ENCODE data around the gene RBMS1.

RBMS1 gene

GRCh38 chr2:160326786-160327185, 166.8 kb downstream of the RBMS1 start:
- DNase-seq = no peak

- DNase-seq = no peak
Measured at GRCh38 chr2:160325418-160325817, 168.2 kb downstream of the RBMS1 start.

GRCh38 chr2:160324917-160325316, 168.7 kb downstream of the RBMS1 start:
- no peak for DNase-seq

GRCh38 chr2:160324161-160324800, 169.3 kb downstream of the RBMS1 start:
- no peak for DNase-seq

GRCh38 chr2:160322320-160322719, 171.3 kb downstream of the RBMS1 start:
- DNase-seq = no peak

GRCh38 chr2:160321006-160321405, 172.6 kb downstream of the RBMS1 start:
- DNase-seq = no peak

- no peak for DNase-seq
Measured at GRCh38 chr2:160319700-160320099, 173.9 kb downstream of the RBMS1 start.

- no peak for DNase-seq
Measured at GRCh38 chr2:160318218-160318617, 175.4 kb downstream of the RBMS1 start.

GRCh38 chr2:160317181-160318099, 176.2 kb downstream of the RBMS1 start:
- no peak for DNase-seq

- DNase-seq = no peak
Measured at GRCh38 chr2:160315337-160315736, 178.3 kb downstream of the RBMS1 start.

GRCh38 chr2:160310118-160310828, 183.3 kb downstream of the RBMS1 start:
- no peak for DNase-seq

GRCh38 chr2:160309585-160309984, 184.0 kb downstream of the RBMS1 start:
- DNase-seq = no peak

- no peak for DNase-seq
Measured at GRCh38 chr2:160308915-160309314, 184.7 kb downstream of the RBMS1 start.

- no peak for DNase-seq
Measured at GRCh38 chr2:160308476-160308875, 185.1 kb downstream of the RBMS1 start.

- DNase-seq = no peak
Measured at GRCh38 chr2:160306985-160307384, 186.6 kb downstream of the RBMS1 start.

- no peak for DNase-seq
Measured at GRCh38 chr2:160305081-160305750, 188.4 kb downstream of the RBMS1 start.

- DNase-seq = no peak
Measured at GRCh38 chr2:160303527-160303926, 190.1 kb downstream of the RBMS1 start.

- no peak for DNase-seq
Measured at GRCh38 chr2:160303076-160303475, 190.5 kb downstream of the RBMS1 start.

- no peak for DNase-seq
Measured at GRCh38 chr2:160301420-160301819, 192.2 kb downstream of the RBMS1 start.

GRCh38 chr2:160300203-160300602, 193.4 kb downstream of the RBMS1 start:
- no peak for DNase-seq

- DNase-seq = no peak
Measured at GRCh38 chr2:160299540-160299939, 194.1 kb downstream of the RBMS1 start.

GRCh38 chr2:160298960-160299359, 194.6 kb downstream of the RBMS1 start:
- no peak for DNase-seq
